GM12878 (cell line): ENCODE data around the gene ERC2. TPM values are rescaled to one million over a fixed set of nuclear protein-coding genes. Genes with fewer than 3 reads are reported as not detected.

Experiments used
- ATAC-seq: fragments of 200-7000 bp; cut with Tn5 transposase; 3 replicates; pipeline ENCODE4 v1.9.1; 2020; ENCODE audit warnings: mild to moderate bottlenecking, moderate library complexity
- BruUV-seq: library from RNA; stranded (reverse); fragments of 400-500 nt; replicated peaks from 2 replicates; lab custom pipeline; 2021; lab: Mats Ljungman, UMichigan
- CTCF ChIA-PET: fragments of 300-600 bp; sonication (Branson Sonifier 250); formaldehyde crosslinking; extraction: SDS; loops from one replicate; lab custom pipeline; 2021; ENCODE audit warnings: inconsistent platforms; lab: Yijun Ruan, JAX
- POLR2A ChIA-PET: fragments of 350-600 bp; formaldehyde crosslinking; extraction: SDS; loops from one replicate; lab custom pipeline; 2021; ENCODE audit warnings: inconsistent platforms; lab: Charles Lee
- RAD21 ChIA-PET: fragments of 300-600 bp; sonication (Branson Sonifier 250); formaldehyde crosslinking; loops from one replicate; lab custom pipeline; 2023; ENCODE audit warnings: antibody characterized with exemption; ENCODE audit not compliant: unreplicated experiment; lab: Charles Lee
- SMC1A ChIA-PET: fragments of 300-600 bp; sonication (Branson Sonifier 250); formaldehyde crosslinking; loops from one replicate; lab custom pipeline; 2023; ENCODE audit not compliant: unreplicated experiment, uncharacterized antibody; lab: Charles Lee
- DNase-seq: peaks from one replicate; pipeline ENCODE4 v3.0.0-alpha.2; 2011; ENCODE audit warnings: low read depth, low spot score
- FAIRE-seq: peaks from 3 replicates; lab custom pipeline; 2011; peaks lifted over from hg19 to GRCh38; lab: Jason Lieb, UNC
- H2AFZ ChIP-seq: 2 replicates; pipeline ENCODE4 v1.6.0; 2011; ENCODE audit warnings: low read depth, low read length, control low read depth; ENCODE audit not compliant: control insufficient read depth
- H3K27ac ChIP-seq: 2 replicates; pipeline ENCODE4 v1.5.1; 2011; ENCODE audit warnings: control low read depth; ENCODE audit not compliant: control insufficient read depth, insufficient read depth
- H3K27me3 ChIP-seq, 2 experiments: replicated peaks in 1 of 2; 2 replicates each; pipeline versions ENCODE4 v1.6.0 to v1.6.1; 2011; ENCODE audit warnings: low read length in 1 of 2; ENCODE audit not compliant: control insufficient read depth in 2 of 2, insufficient read depth in 2 of 2
- H3K36me3 ChIP-seq, 2 experiments: 2 replicates each; pipeline ENCODE4 v1.5.1; 2011; ENCODE audit warnings: low read length in 1 of 2; ENCODE audit not compliant: control insufficient read depth in 2 of 2, insufficient read depth in 2 of 2
- H3K4me1 ChIP-seq: 2 replicates; pipeline ENCODE4 v1.6.1; 2011; ENCODE audit warnings: mild to moderate bottlenecking, low read length, moderate library complexity, mixed read lengths; ENCODE audit not compliant: control insufficient read depth, insufficient read depth
- H3K4me2 ChIP-seq: 2 replicates; pipeline ENCODE4 v1.6.0; 2011; ENCODE audit warnings: control low read depth; ENCODE audit not compliant: control insufficient read depth, insufficient read depth
- H3K4me3 ChIP-seq: fragments of 200-600 bp; sonication (generic); 2 replicates; pipeline ENCODE4 v1.5.1; 2016
- H3K79me2 ChIP-seq: 2 replicates; pipeline ENCODE4 v1.6.0; 2011; ENCODE audit warnings: low read length; ENCODE audit not compliant: control insufficient read depth, insufficient read depth
- H3K9ac ChIP-seq: 2 replicates; pipeline ENCODE4 v1.8.0; 2011; ENCODE audit warnings: low read length, control low read depth, mixed read lengths; ENCODE audit not compliant: control insufficient read depth, insufficient read depth
- H3K9me3 ChIP-seq: replicated peaks from 3 replicates; pipeline ENCODE4 v1.5.1; 2011; ENCODE audit warnings: mild to moderate bottlenecking, low read length; ENCODE audit not compliant: control insufficient read depth, insufficient read depth
- H4K20me1 ChIP-seq: 2 replicates; pipeline ENCODE4 v1.6.0; 2011; ENCODE audit not compliant: control insufficient read depth, insufficient read depth
- ASH2L ChIP-seq: fragments of 300-600, 200-600 bp; sonication (generic); IDR thresholded peaks from 2 replicates; pipeline ENCODE4 v1.6.1; 2017; ENCODE audit warnings: low read depth, mild to moderate bottlenecking, borderline replicate concordance
- CUX1 ChIP-seq: IDR thresholded peaks from 2 replicates; pipeline ENCODE4 v1.6.1; 2012; ENCODE audit warnings: improper control_type of control experiment, low read depth, low read length; ENCODE audit not compliant: insufficient replicate concordance
- EP300 ChIP-seq, 2 experiments: fragments of 150-350 bp in 1 of 2; IDR thresholded peaks; 2 replicates each; pipeline ENCODE4 v1.6.1; 2011 to 2012; ENCODE audit warnings: low read depth in 2 of 2, low read length in 2 of 2, borderline replicate concordance in 1 of 2, improper control_type of control experiment in 1 of 2, inconsistent platforms in 1 of 2; ENCODE audit not compliant: control insufficient read depth in 1 of 2
- ESRRA ChIP-seq: IDR thresholded peaks from 2 replicates; pipeline ENCODE4 v1.6.1; 2012; ENCODE audit warnings: mild to moderate bottlenecking, low read length, improper control_type of control experiment
- HDGF ChIP-seq: fragments of 450-650 bp; IDR thresholded peaks from 2 replicates; pipeline ENCODE4 v1.6.1; 2016; ENCODE audit warnings: antibody characterized with exemption
- HSF1 ChIP-seq: fragments of 150-350 bp; IDR thresholded peaks from 2 replicates; pipeline ENCODE4 v1.6.1; 2014; ENCODE audit warnings: mild to moderate bottlenecking, low read depth, low read length
- IRF4 ChIP-seq: IDR thresholded peaks from 2 replicates; pipeline ENCODE4 v1.6.1; 2011; ENCODE audit warnings: low read depth, low read length
- NFXL1 ChIP-seq: fragments of 450-650 bp; IDR thresholded peaks from 2 replicates; pipeline ENCODE4 v1.6.1; 2017; ENCODE audit warnings: antibody characterized with exemption, mild to moderate bottlenecking, borderline replicate concordance
- POLR2A ChIP-seq: IDR thresholded peaks from 2 replicates; pipeline ENCODE4 v1.6.1; 2011; ENCODE audit warnings: low read depth, mild to moderate bottlenecking, low read length
- RBBP5 ChIP-seq: fragments of 200-600 bp; sonication (generic); conservative IDR thresholded peaks from 2 replicates; pipeline ENCODE4 v1.6.1; 2016
- RUNX3 ChIP-seq: IDR thresholded peaks from 2 replicates; pipeline ENCODE4 v1.6.1; 2012; ENCODE audit warnings: low read length, inconsistent platforms
- SP1 ChIP-seq: IDR thresholded peaks from one replicate; pipeline ENCODE4 v1.6.1; 2011; ENCODE audit warnings: low read depth, low read length
- TCF12 ChIP-seq: IDR thresholded peaks from 2 replicates; pipeline ENCODE4 v1.6.1; 2011; ENCODE audit warnings: low read depth, mild to moderate bottlenecking, low read length
- TCF7 ChIP-seq: IDR thresholded peaks from 2 replicates; pipeline ENCODE4 v1.6.1; 2014; ENCODE audit warnings: antibody characterized with exemption, borderline replicate concordance
- WRNIP1 ChIP-seq: IDR thresholded peaks from 2 replicates; pipeline ENCODE4 v1.6.1; 2011; ENCODE audit warnings: low read depth, low read length, improper control_type of control experiment, borderline replicate concordance
- YBX1 ChIP-seq: fragments of 450-650 bp; IDR thresholded peaks from 2 replicates; pipeline ENCODE4 v1.6.1; 2016; ENCODE audit warnings: antibody characterized with exemption
- WGBS: methylation state at CpG from one replicate; pipeline ENCODE4 v1.1.6; 2016; ENCODE audit warnings: low lambda C conversion rate; ENCODE audit not compliant: insufficient replicate concordance, insufficient coverage; ENCODE audit errors: missing lambda C conversion rate; 5-methylcytosine and 5-hydroxymethylcytosine counted together
- in situ Hi-C: fragments of 300-500 bp; cut with MboI; formaldehyde crosslinking; loops from 9 replicates; pipeline ENCODE4 v1.14.3; 2018; ENCODE audit warnings: mixed read lengths
- intact Hi-C: fragments of 100-400 bp; cut with micrococcal nuclease; formaldehyde crosslinking; loops from one replicate; pipeline ENCODE4 v1.14.2; 2022; ENCODE audit not compliant: unreplicated experiment
- polyA plus RNA-seq, 11 experiments: library from polyadenylated mRNA; depleted of rRNA in 4 of 11; unstranded in 6 of 11; stranded (reverse) in 5 of 11; fragments of >200 nt; fragmentation: Nextera tagmentation in 4 of 11; fragmentation: Illumina TruSeq in 1 of 11; extraction: Ambion mirVana in 4 of 11; extraction: Trizol in 1 of 11; gene quantifications; 1 replicate in 1 of 11; 2 replicates in 10 of 11; pipeline versions ENCODE4 v1.2.1 to v1.2.3, GENCODE V29; 2011 to 2016; ENCODE audit warnings: inconsistent platforms in 2 of 11, missing spikeins in 2 of 11, low read depth in 1 of 11
- total RNA-seq, 4 experiments: library from RNA; depleted of rRNA in 3 of 4; stranded (reverse); fragments of >200 nt in 3 of 4; fragmentation: Illumina TruSeq in 1 of 4; extraction: Trizol in 1 of 4; gene quantifications; 2 replicates each; pipeline versions ENCODE4 v1.2.1 to v1.2.3, GENCODE V29; 2013 to 2021
- TF ChIP-seq, protein P1 (sequence below): IDR thresholded peaks from 2 replicates; pipeline ENCODE4 v1.6.1; 2011; ENCODE audit warnings: low read depth, low read length, improper control_type of control experiment, borderline replicate concordance
- TF ChIP-seq, protein P2 (sequence below): IDR thresholded peaks from 2 replicates; pipeline ENCODE4 v1.6.1; 2012; ENCODE audit warnings: low read depth, low read length, improper control_type of control experiment

ERC2 gene
- total and polyA plus RNA-seq, 10 of the 15 experiments (the other 5 are each of a cell fraction or from before 2014, with no cell fraction given), result 0.06 to 1.4 (median 0.12) TPM; not detected in 3

- intact Hi-C loops (no loop called here), in situ Hi-C loops (no loop called here)
- no peak overlapping the region for H3K4me3 ChIP-seq
- no peaks in the 10 kb centered on the region for H3K79me2 ChIP-seq
- ATAC-seq (no peak), DNase-seq (no peak), FAIRE-seq (no peak)
- peaks cover 1 to 3% of the 10 kb centered on the region in 2 experiments; a peak in 2 of 4 replicates for H3K27me3 ChIP-seq
- H3K27ac ChIP-seq, result no peak overlapping the region
- peaks cover 7% of the 10 kb centered on the region for H3K4me1 ChIP-seq
- H4K20me1 ChIP-seq, result no peaks in the 10 kb centered on the region
- ChIA-PET RAD21 (no interaction called here), CTCF (interaction anchor here (1.0 to 1.6 kb wide), 3 partner anchors 10 to 15 kb away, joined by 4 to 5 read pairs (median 4); no protein-coding TSS in a partner anchor), POLR2A (no interaction called here), SMC1A (interaction anchor here (1.1 to 1.7 kb wide), 2 partner anchors 9 to 15 kb away, joined by 3 read pairs; no protein-coding TSS in a partner anchor)
- no peak overlapping the region for H3K4me2 ChIP-seq
- WGBS, result 10% methylated on average over 3 of the region's 3 CpGs
- H3K9me3 ChIP-seq, result no peaks in the 10 kb centered on the region
- H3K36me3 ChIP-seq, result no peaks in the 10 kb centered on the region
- no TSS peak for BruUV-seq
- no peak overlapping the region for H2AFZ ChIP-seq
- H3K9ac ChIP-seq, result no peak overlapping the region
- TF ChIP-seq EP300 (IDR thresholded peaks at IDR 0.05; ENCODE audit: borderline replicate concordance in 1 of 2, control insufficient read depth in 1 of 2, low read depth in 2 of 2, low read length in 2 of 2) (no peak), ASH2L (no peak), NFXL1 (no peak), HSF1 (no peak), WRNIP1 (no peak), ESRRA (no peak), SP1 (no peak), CUX1 (no peak), RBBP5 (no peak), YBX1 (no peak), RUNX3 (no peak), POLR2A (no peak), IRF4 (no peak), HDGF (no peak), TCF7 (no peak), TCF12 (no peak)
- TF ChIP-seq, protein P1, sequence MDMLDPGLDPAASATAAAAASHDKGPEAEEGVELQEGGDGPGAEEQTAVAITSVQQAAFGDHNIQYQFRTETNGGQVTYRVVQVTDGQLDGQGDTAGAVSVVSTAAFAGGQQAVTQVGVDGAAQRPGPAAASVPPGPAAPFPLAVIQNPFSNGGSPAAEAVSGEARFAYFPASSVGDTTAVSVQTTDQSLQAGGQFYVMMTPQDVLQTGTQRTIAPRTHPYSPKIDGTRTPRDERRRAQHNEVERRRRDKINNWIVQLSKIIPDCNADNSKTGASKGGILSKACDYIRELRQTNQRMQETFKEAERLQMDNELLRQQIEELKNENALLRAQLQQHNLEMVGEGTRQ, result no peak
- TF ChIP-seq, protein P2, sequence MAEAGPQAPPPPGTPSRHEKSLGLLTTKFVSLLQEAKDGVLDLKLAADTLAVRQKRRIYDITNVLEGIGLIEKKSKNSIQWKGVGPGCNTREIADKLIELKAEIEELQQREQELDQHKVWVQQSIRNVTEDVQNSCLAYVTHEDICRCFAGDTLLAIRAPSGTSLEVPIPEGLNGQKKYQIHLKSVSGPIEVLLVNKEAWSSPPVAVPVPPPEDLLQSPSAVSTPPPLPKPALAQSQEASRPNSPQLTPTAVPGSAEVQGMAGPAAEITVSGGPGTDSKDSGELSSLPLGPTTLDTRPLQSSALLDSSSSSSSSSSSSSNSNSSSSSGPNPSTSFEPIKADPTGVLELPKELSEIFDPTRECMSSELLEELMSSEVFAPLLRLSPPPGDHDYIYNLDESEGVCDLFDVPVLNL, result no peak
These were observed 736.5 kb downstream of the ERC2 start for GRCh38 chr3:55731741-55732140.
